Glutamatergic neuron (in vitro differentiated cells): Measurements from ENCODE around the gene PIR. TPM values are rescaled to one million over a fixed set of nuclear protein-coding genes. Genes with fewer than 3 reads are reported as not detected.

Experiments
- DNase-seq: peaks from one replicate; pipeline ENCODE4 v3.0.0; 2022
- H3K27ac Mint-ChIP-seq: one replicate; pipeline ENCODE4 v1.8.0; 2020; ENCODE audit warnings: mild to moderate bottlenecking, mixed read lengths, inconsistent platforms; ENCODE audit not compliant: unreplicated experiment
- H3K27me3 Mint-ChIP-seq: one replicate; pipeline ENCODE4 v1.8.0; 2020; ENCODE audit warnings: mild to moderate bottlenecking, moderate library complexity, mixed read lengths, inconsistent platforms; ENCODE audit not compliant: unreplicated experiment
- H3K36me3 Mint-ChIP-seq: one replicate; pipeline ENCODE4 v1.8.0; 2020; ENCODE audit warnings: mild to moderate bottlenecking, mixed read lengths, inconsistent platforms; ENCODE audit not compliant: unreplicated experiment
- H3K4me1 Mint-ChIP-seq: one replicate; pipeline ENCODE4 v1.8.0; 2020; ENCODE audit warnings: mild to moderate bottlenecking, low read depth, mixed read lengths, inconsistent platforms; ENCODE audit not compliant: unreplicated experiment
- H3K4me3 Mint-ChIP-seq: one replicate; pipeline ENCODE4 v1.8.0; 2020; ENCODE audit warnings: mild to moderate bottlenecking, mixed read lengths, inconsistent platforms; ENCODE audit not compliant: unreplicated experiment
- H3K9me3 Mint-ChIP-seq: one replicate; pipeline ENCODE4 v1.8.0; 2020; ENCODE audit warnings: mild to moderate bottlenecking, moderate library complexity, mixed read lengths, inconsistent platforms; ENCODE audit not compliant: unreplicated experiment
- total RNA-seq: library from RNA; stranded (reverse); fragmentation: NEBNext Ultra II Directional; extraction: Animal tissue kit (Norgen Biotek cat#: 25700); gene quantifications from one replicate; pipeline ENCODE4 v1.2.1, GENCODE V29; 2021; ENCODE audit not compliant: unreplicated experiment
- TF ChIP-seq, protein P1 (sequence below): fragments of 200-600 bp; sonication (generic); IDR thresholded peaks from one replicate; pipeline ENCODE4 v1.5.0; 2021; ENCODE audit not compliant: partially characterized antibody, unreplicated experiment

The PIR gene
- total RNA-seq, 1 donor from 2014 or later: 2.6 TPM

DNA sequence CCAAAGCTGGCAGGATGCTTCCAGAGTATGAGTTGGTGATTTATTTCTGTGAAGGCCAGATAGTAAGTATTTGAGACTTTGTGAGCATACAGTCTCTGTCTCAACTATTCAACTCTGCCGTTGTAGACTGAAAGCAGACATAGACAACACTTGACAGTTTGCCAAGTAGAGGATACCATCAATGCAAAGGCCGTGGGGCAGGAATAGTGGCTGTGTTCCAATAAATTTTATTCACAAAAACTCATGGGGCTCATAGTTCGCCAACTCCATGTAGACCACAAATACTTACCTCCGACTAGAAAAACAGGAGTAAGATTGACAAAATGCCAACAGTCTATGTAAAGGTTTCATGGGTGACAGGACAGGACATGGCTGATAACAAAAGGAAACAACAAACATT is 3.7 kb upstream of the PIR start:
- Mint-ChIP-seq H3K4me1 (no peaks in the 10 kb centered on the region), H3K27ac (no peak overlapping the region), H3K27me3 (peaks cover 3% of the 10 kb centered on the region), H3K36me3 (no peaks in the 10 kb centered on the region), H3K4me3 (no peak overlapping the region), H3K9me3 (no peaks in the 10 kb centered on the region)
- TF ChIP-seq, protein P1, sequence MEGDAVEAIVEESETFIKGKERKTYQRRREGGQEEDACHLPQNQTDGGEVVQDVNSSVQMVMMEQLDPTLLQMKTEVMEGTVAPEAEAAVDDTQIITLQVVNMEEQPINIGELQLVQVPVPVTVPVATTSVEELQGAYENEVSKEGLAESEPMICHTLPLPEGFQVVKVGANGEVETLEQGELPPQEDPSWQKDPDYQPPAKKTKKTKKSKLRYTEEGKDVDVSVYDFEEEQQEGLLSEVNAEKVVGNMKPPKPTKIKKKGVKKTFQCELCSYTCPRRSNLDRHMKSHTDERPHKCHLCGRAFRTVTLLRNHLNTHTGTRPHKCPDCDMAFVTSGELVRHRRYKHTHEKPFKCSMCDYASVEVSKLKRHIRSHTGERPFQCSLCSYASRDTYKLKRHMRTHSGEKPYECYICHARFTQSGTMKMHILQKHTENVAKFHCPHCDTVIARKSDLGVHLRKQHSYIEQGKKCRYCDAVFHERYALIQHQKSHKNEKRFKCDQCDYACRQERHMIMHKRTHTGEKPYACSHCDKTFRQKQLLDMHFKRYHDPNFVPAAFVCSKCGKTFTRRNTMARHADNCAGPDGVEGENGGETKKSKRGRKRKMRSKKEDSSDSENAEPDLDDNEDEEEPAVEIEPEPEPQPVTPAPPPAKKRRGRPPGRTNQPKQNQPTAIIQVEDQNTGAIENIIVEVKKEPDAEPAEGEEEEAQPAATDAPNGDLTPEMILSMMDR: no peak
- DNase-seq: no peak

DNA sequence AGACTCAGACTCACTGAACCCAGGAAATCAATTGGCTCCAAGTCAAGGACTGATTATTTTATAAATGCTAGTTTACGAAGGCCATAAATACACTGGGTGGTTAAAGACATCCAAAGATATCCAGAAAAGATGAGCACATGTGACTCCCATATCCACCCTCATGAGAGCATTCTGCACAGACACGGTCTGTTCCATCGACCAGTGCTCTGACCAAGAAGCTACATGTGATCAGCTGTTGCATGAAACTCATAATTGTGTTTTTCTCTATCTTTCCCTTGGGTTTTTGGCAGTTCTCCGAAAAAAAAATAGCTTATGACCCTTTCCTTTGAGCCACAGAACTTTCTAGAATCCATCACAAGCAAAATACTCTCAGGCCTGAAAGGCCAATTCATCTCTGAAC is 2.7 kb upstream of the PIR start:
- Mint-ChIP-seq H3K9me3 (no peaks in the 10 kb centered on the region), H3K36me3 (no peaks in the 10 kb centered on the region), H3K27me3 (peaks cover 3% of the 10 kb centered on the region), H3K4me1 (no peaks in the 10 kb centered on the region), H3K27ac (no peak overlapping the region), H3K4me3 (no peak overlapping the region)
- TF ChIP-seq, protein P1: no peak
- no peak for DNase-seq

DNA sequence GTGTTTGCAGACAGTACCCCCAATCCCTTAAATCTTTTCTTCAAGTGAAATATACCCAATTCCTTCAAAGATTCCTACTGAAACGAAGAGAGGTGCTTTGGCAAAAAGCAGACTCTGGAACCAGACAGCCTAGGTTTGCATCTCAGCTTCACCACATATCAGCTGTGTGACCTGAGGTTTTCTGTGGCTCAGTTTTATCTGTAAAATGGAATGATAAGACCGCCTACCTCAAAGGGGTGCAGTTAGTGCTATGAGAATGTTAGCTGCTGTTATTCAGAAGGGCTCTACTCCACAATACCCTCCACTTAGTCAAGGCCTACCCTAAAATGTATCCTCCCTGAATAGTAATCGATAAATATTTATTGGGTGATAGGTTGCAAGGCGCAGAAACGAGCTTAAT is 664 bp downstream of the PIR start:
- Mint-ChIP-seq H3K9me3 (no peaks in the 10 kb centered on the region), H3K27ac (no peak overlapping the region), H3K36me3 (no peaks in the 10 kb centered on the region), H3K27me3 (peaks cover 2% of the 10 kb centered on the region), H3K4me3 (peak overlapping the region; percentile 83), H3K4me1 (no peaks in the 10 kb centered on the region)
- TF ChIP-seq, protein P1: no peak
- no peak for DNase-seq

DNA sequence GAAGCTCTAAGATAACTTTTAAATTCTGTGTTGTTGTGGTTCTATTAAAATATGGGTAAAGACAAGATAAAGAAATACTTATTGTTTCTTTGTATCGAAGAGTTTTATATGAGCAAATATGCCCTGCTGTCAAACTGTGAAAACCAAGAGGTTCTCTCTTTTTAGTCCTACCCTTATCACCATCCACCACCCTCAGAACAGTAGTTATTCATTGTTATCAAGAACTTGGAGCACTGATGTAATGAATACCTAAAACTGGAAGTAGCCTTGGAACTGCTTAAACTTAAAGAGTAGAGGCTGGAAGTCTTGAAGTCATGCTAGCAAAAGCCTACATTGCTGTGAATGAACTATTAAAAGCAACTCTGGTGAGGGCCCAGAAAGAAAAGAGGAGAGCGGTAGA is 9.2 kb downstream of the PIR start:
- Mint-ChIP-seq H3K4me3 (no peak overlapping the region), H3K36me3 (no peaks in the 10 kb centered on the region), H3K27ac (no peak overlapping the region), H3K27me3 (no peaks in the 10 kb centered on the region), H3K4me1 (no peaks in the 10 kb centered on the region), H3K9me3 (no peaks in the 10 kb centered on the region)
- TF ChIP-seq, protein P1: no peak
- DNase-seq: no peak

DNA sequence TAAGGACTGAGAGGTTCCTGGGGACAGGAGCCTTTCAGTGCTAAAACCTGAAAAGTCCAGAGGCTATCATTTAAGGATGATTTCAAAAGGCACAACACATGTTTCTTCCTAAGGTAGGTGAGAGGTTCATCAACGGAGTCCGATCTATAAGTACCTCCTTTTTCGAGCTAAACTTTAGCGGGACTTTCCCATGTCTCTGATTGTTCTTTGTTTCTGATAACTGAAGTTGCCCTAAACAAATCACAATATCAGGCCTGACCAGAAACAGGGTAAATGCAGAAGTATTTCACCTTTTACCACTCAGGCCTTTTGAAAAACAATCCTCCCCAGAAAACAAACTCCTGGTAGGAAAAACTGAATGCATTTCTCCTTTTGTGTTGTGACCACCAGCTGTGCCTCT is 17.6 kb downstream of the PIR start:
- H3K4me3 Mint-ChIP-seq: no peak overlapping the region
- no peak overlapping the region for H3K27ac Mint-ChIP-seq
- peaks cover 1% of the 10 kb centered on the region for H3K27me3 Mint-ChIP-seq
- no peak for DNase-seq
- no peaks in the 10 kb centered on the region for H3K9me3 Mint-ChIP-seq
- no peaks in the 10 kb centered on the region for H3K4me1 Mint-ChIP-seq
- no peaks in the 10 kb centered on the region for H3K36me3 Mint-ChIP-seq
- TF ChIP-seq, protein P1: no peak
